WERI-Rb-1 (cell line): ENCODE measurements around the gene DNM3.

Experiments used
- DNase-seq: peaks from one replicate; pipeline ENCODE4 v3.0.0-alpha.2; 2020
- H3K27ac ChIP-seq: fragments of 250-450 bp; sonication (Bioruptor Pico); 2 replicates; pipeline ENCODE4 v1.5.1; 2020; ENCODE audit warnings: mild to moderate bottlenecking, moderate library complexity
- H3K27me3 ChIP-seq: fragments of 250-450 bp; sonication (Bioruptor Pico); 2 replicates; pipeline ENCODE4 v1.5.1; 2021; ENCODE audit warnings: mild to moderate bottlenecking, low read depth, moderate library complexity; ENCODE audit not compliant: insufficient read depth, severe bottlenecking
- H3K36me3 ChIP-seq: fragments of 250-450 bp; sonication (Bioruptor Pico); 2 replicates; pipeline ENCODE4 v1.5.1; 2020; ENCODE audit warnings: mild to moderate bottlenecking, moderate library complexity
- H3K4me3 ChIP-seq: 2 replicates; pipeline ENCODE4 v1.5.1; 2011; ENCODE audit warnings: low read depth, mild to moderate bottlenecking, control low read depth, low read length
- H3K9me3 ChIP-seq: fragments of 250-450 bp; sonication (Bioruptor Pico); 2 replicates; pipeline ENCODE4 v1.5.1; 2021; ENCODE audit warnings: mild to moderate bottlenecking, moderate library complexity; ENCODE audit not compliant: severe bottlenecking
- CTCF ChIP-seq: IDR thresholded peaks from 2 replicates; pipeline ENCODE4 v1.5.1; 2011; ENCODE audit warnings: low read depth, mild to moderate bottlenecking, control low read depth, inconsistent platforms, low read length

Gene DNM3

DNA sequence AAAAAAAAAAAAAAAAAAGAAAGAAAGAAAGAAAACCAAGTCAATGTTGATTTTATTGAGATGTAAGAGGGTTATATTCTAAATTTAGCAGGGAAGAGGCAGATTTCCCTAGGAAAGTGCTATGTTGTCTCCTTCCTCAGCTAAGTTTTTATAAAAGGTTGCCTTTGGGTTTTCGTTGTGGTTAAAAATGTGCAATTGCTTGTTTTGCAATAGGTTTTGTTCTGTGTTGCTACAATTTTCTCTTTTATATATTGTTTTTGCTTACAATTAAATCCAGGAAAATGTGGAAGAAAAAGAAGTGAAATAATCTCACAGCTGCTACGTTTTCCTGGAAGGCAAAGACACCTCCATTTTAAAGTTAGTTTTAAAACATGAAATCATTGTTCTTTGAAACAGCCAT, 442.5 kb downstream of the DNM3 start:
- no peaks in the 10 kb centered on the region for H3K9me3 ChIP-seq
- H3K36me3 ChIP-seq, result no peaks in the 10 kb centered on the region
- TF ChIP-seq CTCF, result no peak
- no peak for DNase-seq
- H3K27me3 ChIP-seq, result no peaks in the 10 kb centered on the region
- H3K4me3 ChIP-seq, result no peak overlapping the region
- H3K27ac ChIP-seq, result no peak overlapping the region

GRCh38 chr1:172286629-172287076, 445.4 kb downstream of the DNM3 start:
- Histone ChIP-seq H3K36me3 (no peaks in the 10 kb centered on the region), H3K9me3 (no peaks in the 10 kb centered on the region), H3K27ac (no peak overlapping the region), H3K4me3 (no peak overlapping the region), H3K27me3 (no peaks in the 10 kb centered on the region)
- no peak for TF ChIP-seq CTCF
- no peak for DNase-seq

DNA sequence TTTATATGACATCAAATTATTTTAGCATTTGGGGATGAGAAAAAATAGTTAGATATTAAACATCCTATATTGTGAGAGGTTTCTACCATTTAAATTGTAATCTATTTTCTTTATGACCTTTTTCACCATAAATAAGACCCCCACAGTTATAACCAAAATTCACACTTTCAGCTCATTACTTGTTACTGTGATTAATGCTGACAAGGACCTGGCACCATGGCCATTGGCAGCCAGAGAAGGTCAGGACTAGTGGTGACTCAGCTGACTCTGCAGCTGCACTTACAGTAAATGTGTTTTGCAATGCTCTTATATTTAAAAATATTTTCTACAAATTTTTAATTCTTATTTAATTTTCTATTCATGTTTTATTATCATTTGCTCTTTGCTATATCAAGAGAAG, 445.9 kb downstream of the DNM3 start:
- H3K27ac ChIP-seq, result no peak overlapping the region
- no peak overlapping the region for H3K4me3 ChIP-seq
- TF ChIP-seq CTCF, result no peak
- no peaks in the 10 kb centered on the region for H3K36me3 ChIP-seq
- H3K9me3 ChIP-seq, result no peaks in the 10 kb centered on the region
- no peak for DNase-seq
- no peaks in the 10 kb centered on the region for H3K27me3 ChIP-seq

DNA sequence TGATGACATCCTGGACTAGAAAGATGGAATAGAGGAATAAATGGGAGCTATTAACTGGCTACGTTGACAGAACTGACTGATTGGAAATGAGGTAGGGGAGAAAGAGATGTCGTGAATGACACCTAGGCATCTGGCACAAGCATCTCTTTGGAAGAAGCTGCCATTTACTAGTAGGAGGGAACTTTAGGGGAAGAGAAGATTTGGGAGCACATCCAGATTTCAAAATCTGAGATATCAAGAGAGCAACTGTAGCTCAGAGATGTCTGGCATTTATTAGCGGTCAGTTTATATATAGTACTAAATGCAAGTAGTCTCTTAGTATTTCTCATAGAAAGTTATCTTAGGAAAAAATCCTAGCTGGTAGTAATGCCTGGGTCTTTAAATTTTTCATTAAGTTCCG, 447.3 kb downstream of the DNM3 start:
- no peak overlapping the region for H3K27ac ChIP-seq
- no peak for DNase-seq
- no peaks in the 10 kb centered on the region for H3K9me3 ChIP-seq
- no peaks in the 10 kb centered on the region for H3K27me3 ChIP-seq
- TF ChIP-seq CTCF, result no peak
- H3K4me3 ChIP-seq, result no peak overlapping the region
- H3K36me3 ChIP-seq, result no peaks in the 10 kb centered on the region

GRCh38 chr1:172289448-172289847, 448.1 kb downstream of the DNM3 start:
- TF ChIP-seq CTCF, result no peak
- DNase-seq, result no peak
- no peak overlapping the region for H3K4me3 ChIP-seq
- H3K27me3 ChIP-seq, result no peaks in the 10 kb centered on the region
- no peaks in the 10 kb centered on the region for H3K9me3 ChIP-seq
- no peak overlapping the region for H3K27ac ChIP-seq
- H3K36me3 ChIP-seq, result no peaks in the 10 kb centered on the region

GRCh38 chr1:172292840-172293239, 451.5 kb downstream of the DNM3 start:
- TF ChIP-seq CTCF, result no peak
- Histone ChIP-seq H3K27me3 (no peaks in the 10 kb centered on the region), H3K27ac (no peak overlapping the region), H3K9me3 (no peaks in the 10 kb centered on the region), H3K36me3 (no peaks in the 10 kb centered on the region), H3K4me3 (no peak overlapping the region)
- DNase-seq, result no peak
